Pancreas (tissue), 10 donors: ENCODE measurements around the gene PRKCE. TPM values are rescaled to one million over a fixed set of nuclear protein-coding genes. Genes with fewer than 3 reads are reported as not detected.

Experiments used
- ATAC-seq, 4 donors: fragments of 200-7000 bp; cut with Tn5 transposase; one replicate each; pipeline versions ENCODE4 v1.8.0 to v1.9.1; 2020; ENCODE audit warnings: mild to moderate bottlenecking in 4 of 4, moderate library complexity in 4 of 4
- DNase-seq, 6 donors: peaks; one replicate each; pipeline ENCODE4 v3.0.0-alpha.2; 2020
- FAIRE-seq: peaks from 2 replicates; lab custom pipeline; 2012; peaks lifted over from hg19 to GRCh38; lab: Jason Lieb, UNC
- H3K27ac ChIP-seq, 4 donors: fragments of 200-600 bp; sonication (generic); 1 replicate in 3 of 4; 2 replicates in 1 of 4; pipeline versions ENCODE4 v1.5.0 to v1.8.0; 2020
- H3K27me3 ChIP-seq, 4 donors: fragments of 200-600 bp; one replicate each; pipeline ENCODE4 v1.8.0; 2021
- H3K36me3 ChIP-seq, 3 donors: fragments of 200-600 bp; sonication (generic) in 1 of 3; one replicate each; pipeline versions ENCODE4 v1.5.0 to v1.8.0; 2020 to 2021
- H3K4me1 ChIP-seq, 3 donors: fragments of 200-600 bp; one replicate each; pipeline ENCODE4 v1.8.0; 2021
- H3K4me3 ChIP-seq, 4 donors: fragments of 200-600 bp; sonication (generic) in 2 of 4; one replicate each; pipeline versions ENCODE4 v1.5.0 to v1.8.0; 2020 to 2021
- H3K9me3 ChIP-seq, 4 donors: fragments of 200-600 bp; one replicate each; pipeline ENCODE4 v1.8.0; 2021
- WGBS, 2 donors: extraction: QIAGEN DNeasy Blood & Tissue Kit; methylation state at CpG; one replicate each; pipeline ENCODE4 v1.1.7; 2013; 5-methylcytosine and 5-hydroxymethylcytosine counted together
- intact Hi-C, 3 donors: fragments of 100-400 bp; cut with DNase I; formaldehyde crosslinking; loops; one replicate each; pipeline versions ENCODE4 v1.11.1 to v1.14.2; 2022
- polyA plus RNA-seq, 2 donors: library from polyadenylated mRNA; stranded (reverse); fragments of 200-250 nt; gene quantifications; one replicate each; pipeline ENCODE4 v1.2.3, GENCODE V29; 2013
- total RNA-seq, 6 donors: library from RNA; stranded (reverse); fragmentation: NEBNext Ultra II Directional in 4 of 6; extraction: Animal tissue kit (Norgen Biotek cat#: 25700) in 4 of 6; gene quantifications; one replicate each; pipeline versions ENCODE4 v1.2.1 to v1.2.4, GENCODE V29; 2021 to 2023
- TF ChIP-seq, protein P1 (sequence below), 4 donors: fragments of 200-600 bp; sonication (generic) in 3 of 4; IDR thresholded peaks; one replicate each; pipeline versions ENCODE4 v1.5.0 to v1.8.0; 2021; ENCODE audit warnings: antibody characterized with exemption in 4 of 4
- donor health status: healthy with polysubstance abuse.
- donor health status: DM: no; HTN: no; CAD: no; lungs with moderate emphysema.
- donor health status: DM: no; HTN: no; CAD: no.
- donor health status: control.
- donor health status: control.
- donor health status: Bipolar disorder and iron deficiency.
- donor health status: DM: yes; HTN: yes; CAD: no.
- donor health status: DM: no; HTN: no; CAD: no.
- donor health status: DM: no; HTN: no; CAD: no.
- donor health status: DM: yes; HTN: yes; CAD: no.

Gene PRKCE
- total and polyA plus RNA-seq, 8 donors: 4.0 to 19.4 (median 10.0) TPM

DNA sequence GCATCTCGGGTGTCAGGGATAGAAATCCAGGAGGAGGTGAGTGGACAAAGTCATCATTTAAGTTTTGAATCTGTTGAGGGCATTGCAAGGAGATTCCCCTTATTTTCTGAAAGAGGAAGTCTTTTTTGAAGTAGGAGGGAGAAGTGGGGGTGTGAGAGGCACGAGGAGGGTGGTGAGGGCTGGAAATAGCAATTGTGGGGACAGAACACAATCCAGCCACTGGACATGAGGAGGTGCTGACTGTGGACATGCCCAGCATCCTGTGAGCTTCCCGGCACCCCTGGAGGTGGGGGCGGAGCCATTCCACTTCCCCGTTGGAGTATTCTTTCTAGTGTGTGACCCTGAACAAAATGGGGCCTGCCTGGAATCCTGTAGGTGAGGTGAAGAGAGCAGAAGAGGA lies 335.0 kb downstream of the PRKCE start:
- H3K27ac ChIP-seq: no peak overlapping the region
- 71 to 72% methylated on average over 5 of the region's 5 CpGs for WGBS, 2 donors
- H3K27me3 ChIP-seq: no peaks in the 10 kb centered on the region
- peak in 1 of 6 donors; percentile 28 for DNase-seq
- intact Hi-C loops: no loop called here
- ATAC-seq: peak in 2 of 4 donors; percentile 54 to 64
- TF ChIP-seq, protein P1, sequence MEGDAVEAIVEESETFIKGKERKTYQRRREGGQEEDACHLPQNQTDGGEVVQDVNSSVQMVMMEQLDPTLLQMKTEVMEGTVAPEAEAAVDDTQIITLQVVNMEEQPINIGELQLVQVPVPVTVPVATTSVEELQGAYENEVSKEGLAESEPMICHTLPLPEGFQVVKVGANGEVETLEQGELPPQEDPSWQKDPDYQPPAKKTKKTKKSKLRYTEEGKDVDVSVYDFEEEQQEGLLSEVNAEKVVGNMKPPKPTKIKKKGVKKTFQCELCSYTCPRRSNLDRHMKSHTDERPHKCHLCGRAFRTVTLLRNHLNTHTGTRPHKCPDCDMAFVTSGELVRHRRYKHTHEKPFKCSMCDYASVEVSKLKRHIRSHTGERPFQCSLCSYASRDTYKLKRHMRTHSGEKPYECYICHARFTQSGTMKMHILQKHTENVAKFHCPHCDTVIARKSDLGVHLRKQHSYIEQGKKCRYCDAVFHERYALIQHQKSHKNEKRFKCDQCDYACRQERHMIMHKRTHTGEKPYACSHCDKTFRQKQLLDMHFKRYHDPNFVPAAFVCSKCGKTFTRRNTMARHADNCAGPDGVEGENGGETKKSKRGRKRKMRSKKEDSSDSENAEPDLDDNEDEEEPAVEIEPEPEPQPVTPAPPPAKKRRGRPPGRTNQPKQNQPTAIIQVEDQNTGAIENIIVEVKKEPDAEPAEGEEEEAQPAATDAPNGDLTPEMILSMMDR (IDR thresholded peaks at IDR 0.05): no peak
- H3K4me3 ChIP-seq: no peak overlapping the region
- H3K36me3 ChIP-seq: no peaks in the 10 kb centered on the region
- no peak for FAIRE-seq
- H3K9me3 ChIP-seq: no peaks in the 10 kb centered on the region
- peaks cover 0 to 4% (median 3%) of the 10 kb centered on the region in 3 donors for H3K4me1 ChIP-seq

DNA sequence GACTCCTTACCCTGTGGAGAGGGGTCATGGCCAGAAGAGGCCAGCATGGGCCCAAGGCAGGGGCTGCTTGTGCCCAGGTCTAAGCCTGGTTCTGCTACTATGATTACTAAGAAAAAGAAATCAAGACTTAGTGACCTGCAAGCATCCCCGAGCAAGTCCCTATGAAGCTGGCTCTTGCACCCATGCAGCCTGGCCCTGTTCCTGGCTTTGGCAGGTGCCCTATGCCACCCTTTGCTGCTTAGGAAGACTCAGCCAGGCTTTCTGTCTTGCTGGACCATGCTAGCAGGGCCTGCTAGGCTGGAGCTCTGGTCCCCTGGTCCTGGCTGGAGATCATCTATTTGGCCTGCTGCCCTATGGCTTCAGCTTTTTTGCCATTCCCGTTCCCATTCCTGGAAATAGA lies 336.4 kb downstream of the PRKCE start:
- TF ChIP-seq, protein P1 (IDR thresholded peaks at IDR 0.05): no peak
- H3K4me1 ChIP-seq: peaks cover 8 to 18% (median 15%) of the 10 kb centered on the region in 3 donors
- no peaks in the 10 kb centered on the region for H3K27me3 ChIP-seq
- H3K9me3 ChIP-seq: no peaks in the 10 kb centered on the region
- WGBS, 2 donors: 76 to 77% methylated on average over 2 of the region's 2 CpGs
- H3K36me3 ChIP-seq: no peaks in the 10 kb centered on the region
- FAIRE-seq (no peak), DNase-seq (no peak), ATAC-seq (no peak)
- H3K4me3 ChIP-seq: no peak overlapping the region
- H3K27ac ChIP-seq: no peak overlapping the region
- intact Hi-C loops: no loop called here

DNA sequence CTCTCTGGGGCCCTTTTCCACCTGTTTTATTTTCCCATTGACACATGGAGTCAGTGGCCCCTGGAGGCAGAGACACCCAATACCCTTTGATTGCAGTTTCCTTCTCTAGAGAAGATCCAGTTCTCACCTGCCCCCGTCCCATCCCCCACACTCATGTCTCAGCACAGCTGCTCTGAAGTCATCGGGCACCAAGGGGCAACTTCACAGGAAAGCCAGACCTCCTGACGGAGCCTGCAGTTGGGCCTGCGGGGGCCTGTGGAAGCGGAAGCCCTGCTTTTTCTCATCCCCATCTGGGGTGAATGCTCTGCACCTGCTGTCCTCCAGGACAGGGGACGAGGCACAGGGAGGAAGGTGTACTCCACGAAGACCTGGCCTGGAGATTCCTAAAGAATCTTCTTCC lies 337.4 kb downstream of the PRKCE start:
- WGBS, 2 donors: 93% methylated on average over 7 of the region's 7 CpGs
- intact Hi-C loops: no loop called here
- H3K4me1 ChIP-seq: peaks cover 11 to 27% (median 24%) of the 10 kb centered on the region in 3 donors
- no peaks in the 10 kb centered on the region for H3K9me3 ChIP-seq
- ATAC-seq (no peak), DNase-seq (no peak), FAIRE-seq (no peak)
- no peak overlapping the region for H3K27ac ChIP-seq
- H3K36me3 ChIP-seq: no peaks in the 10 kb centered on the region
- no peaks in the 10 kb centered on the region for H3K27me3 ChIP-seq
- no peak overlapping the region for H3K4me3 ChIP-seq
- TF ChIP-seq, protein P1 (IDR thresholded peaks at IDR 0.05): no peak

DNA sequence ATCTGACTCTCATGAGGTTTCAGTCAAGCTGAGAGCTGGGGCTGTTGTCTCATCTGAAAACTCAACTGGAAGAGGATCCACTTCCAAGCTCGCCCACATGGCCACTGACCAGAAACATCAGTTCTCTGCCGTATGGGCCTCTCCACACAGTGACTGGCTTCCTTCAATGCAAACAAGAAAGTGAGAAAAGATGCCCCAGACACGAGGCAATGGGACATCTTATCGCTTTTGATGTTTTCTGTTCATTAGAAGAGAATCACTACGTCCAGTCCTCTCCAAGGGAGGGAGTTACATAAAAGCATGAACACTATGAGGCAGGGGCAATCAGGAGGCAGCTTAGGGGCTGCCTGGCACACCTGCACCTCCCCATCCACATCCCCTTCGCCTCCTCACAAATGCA lies 338.7 kb downstream of the PRKCE start:
- no peak for ATAC-seq
- Histone ChIP-seq H3K27ac (no peak overlapping the region), H3K9me3 (no peaks in the 10 kb centered on the region), H3K4me1 (peaks cover 11 to 27% (median 24%) of the 10 kb centered on the region in 3 donors), H3K36me3 (no peaks in the 10 kb centered on the region), H3K4me3 (no peak overlapping the region), H3K27me3 (no peaks in the 10 kb centered on the region)
- intact Hi-C loops: no loop called here
- 91 to 94% methylated on average over 6 of the region's 6 CpGs for WGBS, 2 donors
- TF ChIP-seq, protein P1 (IDR thresholded peaks at IDR 0.05): no peak
- no peak for FAIRE-seq
- DNase-seq: no peak

DNA sequence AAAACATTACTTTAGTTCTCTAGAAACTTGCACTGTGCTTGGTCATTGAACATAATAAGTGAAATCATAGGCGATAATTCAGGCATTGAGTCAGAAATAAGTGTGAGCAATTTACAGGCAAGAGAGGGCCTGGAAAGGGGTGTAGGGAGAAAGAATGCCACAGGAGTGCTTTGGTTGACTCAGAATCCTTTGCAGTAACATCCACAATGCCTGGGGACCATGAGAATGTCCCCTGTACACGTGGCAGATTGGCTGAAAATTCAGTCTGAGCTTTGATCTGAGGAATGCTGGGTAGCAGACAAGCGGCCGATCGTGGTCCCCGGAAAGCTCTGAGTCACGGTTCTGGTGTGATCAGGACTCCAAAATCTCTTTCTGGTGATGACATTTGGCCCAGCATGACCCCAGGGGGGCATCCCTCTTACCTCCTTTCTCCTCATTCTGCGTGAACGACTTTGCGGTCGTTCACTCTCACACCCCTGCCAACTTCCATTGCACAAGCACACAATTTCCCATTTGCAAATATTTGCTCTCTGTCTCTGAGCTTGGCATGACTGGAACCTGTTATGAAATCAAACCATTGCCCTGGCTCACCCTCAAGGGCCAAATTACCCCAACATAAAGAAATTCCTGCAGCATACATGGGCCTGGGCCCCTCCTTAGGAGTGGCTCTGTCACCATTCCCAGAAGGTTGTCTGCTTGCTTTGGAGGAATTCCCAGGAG lies 340.7 kb downstream of the PRKCE start:
- peak overlapping the region; percentile 49 to 81 (median 65) for H3K27ac ChIP-seq

More for the DNA sequence above, 340.7 kb downstream of the PRKCE start:
- no peaks in the 10 kb centered on the region for H3K27me3 ChIP-seq
- intact Hi-C loops: no loop called here
- no peaks in the 10 kb centered on the region for H3K9me3 ChIP-seq
- WGBS, 2 donors: 14 to 17% methylated on average over 11 of the region's 11 CpGs
- ATAC-seq (peak; percentile 87 to 91 (median 88)), DNase-seq (peak in 4 of 6 donors; percentile 57 to 82 (median 76)), FAIRE-seq (no peak)
- TF ChIP-seq, protein P1 (IDR thresholded peaks at IDR 0.05): no peak
- H3K4me1 ChIP-seq: peaks cover 11 to 27% (median 24%) of the 10 kb centered on the region in 3 donors
- H3K36me3 ChIP-seq: no peaks in the 10 kb centered on the region
- H3K4me3 ChIP-seq: no peak overlapping the region
